GM12872 (cell line): ENCODE data around the gene CDRT15.

Source experiments
- TF ChIP-seq, protein P1 (sequence below): IDR thresholded peaks from 3 replicates; pipeline ENCODE4 v1.5.1; 2011; ENCODE audit warnings: low read depth, mild to moderate bottlenecking, low read length, moderate library complexity; ENCODE audit not compliant: insufficient read depth

Gene CDRT15

DNA sequence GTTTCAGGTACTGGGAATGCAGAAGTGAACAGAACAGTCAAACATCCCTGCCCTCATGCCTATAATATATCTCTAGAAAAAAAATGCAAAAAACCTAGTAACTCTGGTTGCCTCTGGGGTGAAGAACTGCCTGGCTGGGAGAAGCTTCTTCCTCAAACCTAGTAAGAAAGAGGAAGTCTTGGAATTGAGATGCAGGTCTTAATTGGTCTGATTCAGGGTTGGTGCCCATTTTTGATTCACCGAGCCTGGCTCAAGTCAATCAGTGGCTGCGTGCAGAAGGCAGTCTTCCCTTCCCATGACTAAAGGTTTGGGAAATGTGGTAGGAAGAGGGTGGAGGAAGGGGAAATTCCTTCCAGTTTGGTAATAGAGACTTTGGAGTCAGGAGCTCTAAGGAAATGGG lies 22.4 kb downstream of the CDRT15 start:
- TF ChIP-seq, protein P1, sequence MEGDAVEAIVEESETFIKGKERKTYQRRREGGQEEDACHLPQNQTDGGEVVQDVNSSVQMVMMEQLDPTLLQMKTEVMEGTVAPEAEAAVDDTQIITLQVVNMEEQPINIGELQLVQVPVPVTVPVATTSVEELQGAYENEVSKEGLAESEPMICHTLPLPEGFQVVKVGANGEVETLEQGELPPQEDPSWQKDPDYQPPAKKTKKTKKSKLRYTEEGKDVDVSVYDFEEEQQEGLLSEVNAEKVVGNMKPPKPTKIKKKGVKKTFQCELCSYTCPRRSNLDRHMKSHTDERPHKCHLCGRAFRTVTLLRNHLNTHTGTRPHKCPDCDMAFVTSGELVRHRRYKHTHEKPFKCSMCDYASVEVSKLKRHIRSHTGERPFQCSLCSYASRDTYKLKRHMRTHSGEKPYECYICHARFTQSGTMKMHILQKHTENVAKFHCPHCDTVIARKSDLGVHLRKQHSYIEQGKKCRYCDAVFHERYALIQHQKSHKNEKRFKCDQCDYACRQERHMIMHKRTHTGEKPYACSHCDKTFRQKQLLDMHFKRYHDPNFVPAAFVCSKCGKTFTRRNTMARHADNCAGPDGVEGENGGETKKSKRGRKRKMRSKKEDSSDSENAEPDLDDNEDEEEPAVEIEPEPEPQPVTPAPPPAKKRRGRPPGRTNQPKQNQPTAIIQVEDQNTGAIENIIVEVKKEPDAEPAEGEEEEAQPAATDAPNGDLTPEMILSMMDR: no peak

DNA sequence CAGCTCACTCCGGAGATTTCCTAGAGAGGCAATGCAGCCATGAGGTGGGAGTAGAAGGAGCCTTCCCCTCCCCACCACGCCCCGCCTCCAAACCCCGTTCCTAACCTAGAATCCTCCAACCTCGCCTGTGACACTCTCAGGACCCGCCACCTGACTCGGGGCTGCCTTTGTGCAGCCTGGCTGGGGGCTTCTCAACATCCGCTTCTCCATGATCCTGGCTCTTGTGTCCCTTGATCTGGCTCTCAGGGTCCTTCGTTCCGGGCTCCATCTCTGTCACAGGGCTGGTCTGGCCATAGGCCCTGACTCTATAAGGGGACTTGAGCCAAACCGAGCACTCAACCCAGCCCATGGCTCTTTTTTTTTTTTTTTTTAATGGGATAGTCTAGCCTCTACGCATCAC lies 24.3 kb downstream of the CDRT15 start:
- TF ChIP-seq, protein P1: no peak

DNA sequence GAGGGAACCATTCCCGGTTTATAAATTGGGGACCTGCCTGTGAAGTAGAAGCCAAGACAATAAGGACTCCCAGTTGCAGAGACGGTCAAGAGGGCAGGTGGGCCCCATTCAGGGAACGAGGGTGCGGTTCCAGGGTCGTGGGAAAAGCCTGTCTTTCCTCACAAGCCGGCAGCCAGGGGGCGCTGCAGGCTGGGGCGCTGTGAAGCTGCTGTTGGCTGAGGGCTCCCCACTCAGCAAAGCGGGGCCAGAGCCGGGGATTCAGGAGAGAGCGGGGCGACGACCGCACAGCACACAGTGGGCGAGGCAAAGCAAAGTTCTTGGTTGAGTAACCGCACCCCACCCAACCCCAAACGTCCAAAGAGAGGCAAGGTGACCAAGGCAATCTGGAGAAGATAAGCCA lies 24.9 kb downstream of the CDRT15 start:
- TF ChIP-seq, protein P1: peak; percentile 34; the same call in 2 of the 3 replicates

DNA sequence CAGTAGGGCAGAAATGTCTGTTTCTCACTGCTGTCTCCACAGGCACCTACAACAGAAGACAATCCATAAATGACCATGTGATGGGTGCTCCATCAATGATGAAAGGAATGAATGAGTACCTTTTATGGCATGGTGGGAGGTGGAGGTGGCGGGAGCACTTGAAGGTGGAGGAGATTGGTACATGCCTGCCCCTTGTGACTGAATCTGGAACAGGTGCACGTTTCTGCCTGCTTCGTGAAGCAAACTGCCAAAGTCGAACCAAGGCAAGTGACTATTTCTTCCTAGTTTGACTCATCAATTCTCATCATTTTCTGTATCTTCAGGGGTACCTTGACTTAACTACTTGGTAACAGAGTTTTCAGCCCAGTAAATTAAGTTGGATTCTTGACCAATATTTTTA lies 25.4 kb downstream of the CDRT15 start:
- TF ChIP-seq, protein P1: peak; percentile 8; the same call in 1 of the 3 replicates

DNA sequence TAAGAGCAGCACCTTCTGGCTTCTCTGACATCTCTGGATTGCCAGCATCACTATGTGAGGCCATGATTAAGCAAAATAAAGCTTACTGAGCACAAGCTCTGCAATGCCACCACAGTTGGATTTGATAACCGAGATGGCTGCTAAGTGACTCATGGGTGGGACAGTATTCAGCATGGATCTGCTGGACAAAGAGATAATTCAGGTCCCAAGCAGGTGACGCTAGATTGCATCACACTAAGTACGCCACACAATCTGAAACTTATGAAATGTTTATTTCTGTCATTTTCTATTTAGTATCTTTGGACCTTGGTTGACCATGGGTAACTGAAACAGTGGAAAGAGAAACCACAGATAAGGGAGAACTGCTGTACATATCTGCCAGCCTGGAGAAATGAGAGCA lies 27.4 kb downstream of the CDRT15 start:
- TF ChIP-seq, protein P1: no peak

DNA sequence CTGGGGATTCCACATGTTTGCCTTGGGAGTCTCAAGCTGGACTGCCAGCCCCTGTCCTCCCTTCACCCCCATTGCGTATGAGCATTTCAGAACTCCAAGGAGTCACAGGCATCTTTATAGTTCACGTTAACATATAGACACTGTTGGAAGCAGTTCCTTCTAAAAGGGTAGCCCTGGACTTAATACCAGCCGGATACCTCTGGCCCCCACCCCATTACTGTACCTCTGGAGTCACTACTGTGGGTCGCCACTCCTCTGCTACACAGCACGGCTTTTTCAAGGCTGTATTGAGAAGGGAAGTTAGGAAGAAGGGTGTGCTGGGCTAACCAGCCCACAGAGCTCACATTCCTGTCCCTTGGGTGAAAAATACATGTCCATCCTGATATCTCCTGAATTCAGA lies 28.9 kb downstream of the CDRT15 start:
- TF ChIP-seq, protein P1: no peak

DNA sequence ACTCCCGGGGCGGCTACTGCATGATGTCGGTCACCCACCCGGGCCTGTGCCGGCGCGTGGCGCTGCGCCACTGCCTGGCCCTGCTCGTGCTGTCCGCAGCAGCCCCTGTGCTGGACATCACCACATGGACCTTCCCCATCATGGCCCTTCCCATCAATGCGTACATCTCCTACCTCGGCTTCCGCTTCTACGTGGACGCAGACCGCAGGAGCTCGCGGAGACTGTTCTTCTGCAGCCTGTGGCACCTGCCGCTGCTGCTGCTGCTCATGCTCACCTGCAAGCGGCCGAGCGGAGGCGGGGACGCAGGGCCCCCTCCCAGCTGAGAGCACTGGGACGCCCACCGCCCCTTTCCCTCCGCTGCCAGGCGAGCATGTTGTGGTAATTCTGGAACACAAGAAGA lies 29.8 kb downstream of the CDRT15 start:
- TF ChIP-seq, protein P1: no peak
